ENCODE data around the gene MED15.
A peak's percentile ranks its signal among the peaks of the same experiment; 100 is the strongest.
"Not testable (repeated sequence)": the region's sequence is repeated elsewhere in the genome, so short reads cannot be mapped to it uniquely, and the experiment has no call there.

Gene MED15, protein sequence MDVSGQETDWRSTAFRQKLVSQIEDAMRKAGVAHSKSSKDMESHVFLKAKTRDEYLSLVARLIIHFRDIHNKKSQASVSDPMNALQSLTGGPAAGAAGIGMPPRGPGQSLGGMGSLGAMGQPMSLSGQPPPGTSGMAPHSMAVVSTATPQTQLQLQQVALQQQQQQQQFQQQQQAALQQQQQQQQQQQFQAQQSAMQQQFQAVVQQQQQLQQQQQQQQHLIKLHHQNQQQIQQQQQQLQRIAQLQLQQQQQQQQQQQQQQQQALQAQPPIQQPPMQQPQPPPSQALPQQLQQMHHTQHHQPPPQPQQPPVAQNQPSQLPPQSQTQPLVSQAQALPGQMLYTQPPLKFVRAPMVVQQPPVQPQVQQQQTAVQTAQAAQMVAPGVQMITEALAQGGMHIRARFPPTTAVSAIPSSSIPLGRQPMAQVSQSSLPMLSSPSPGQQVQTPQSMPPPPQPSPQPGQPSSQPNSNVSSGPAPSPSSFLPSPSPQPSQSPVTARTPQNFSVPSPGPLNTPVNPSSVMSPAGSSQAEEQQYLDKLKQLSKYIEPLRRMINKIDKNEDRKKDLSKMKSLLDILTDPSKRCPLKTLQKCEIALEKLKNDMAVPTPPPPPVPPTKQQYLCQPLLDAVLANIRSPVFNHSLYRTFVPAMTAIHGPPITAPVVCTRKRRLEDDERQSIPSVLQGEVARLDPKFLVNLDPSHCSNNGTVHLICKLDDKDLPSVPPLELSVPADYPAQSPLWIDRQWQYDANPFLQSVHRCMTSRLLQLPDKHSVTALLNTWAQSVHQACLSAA

DNA sequence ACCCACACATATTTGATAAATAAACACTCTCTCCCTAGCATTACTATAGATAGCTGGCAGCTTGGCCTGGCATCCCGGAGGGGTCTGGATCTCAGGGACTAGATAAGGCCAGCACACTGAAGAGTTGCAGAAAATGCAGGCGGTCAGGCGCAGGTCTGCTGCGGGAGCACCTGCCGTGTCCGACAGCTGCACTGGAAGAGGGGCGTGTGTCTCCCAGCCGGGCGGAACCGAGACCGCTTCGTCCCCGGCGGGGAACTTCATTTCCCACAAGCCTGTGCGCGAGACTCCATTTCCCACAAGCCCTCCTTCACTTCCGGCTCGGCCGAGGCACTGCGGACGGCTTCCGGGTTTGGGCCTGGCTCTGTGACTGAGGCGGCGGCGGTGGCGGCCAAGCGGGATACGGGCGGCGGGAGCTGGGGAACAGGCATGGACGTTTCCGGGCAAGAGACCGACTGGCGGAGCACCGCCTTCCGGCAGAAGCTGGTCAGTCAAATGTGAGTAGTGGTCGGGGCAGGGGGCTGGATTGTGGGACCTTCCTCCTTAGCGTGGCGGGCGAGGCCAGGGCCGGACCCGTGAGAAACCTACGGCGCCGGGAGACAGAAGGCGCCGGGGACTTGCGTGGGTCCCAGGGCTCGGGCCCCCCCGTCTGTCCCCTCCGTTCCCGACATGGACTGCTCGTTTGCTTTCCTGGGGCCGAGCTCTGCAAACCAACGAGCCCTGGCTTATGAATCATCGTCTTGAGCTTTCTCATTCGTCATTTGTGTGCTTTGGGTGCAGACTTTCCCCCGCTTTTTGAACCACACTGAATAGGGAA lies at the start of gene MED15:
Gene MED15, plus strand, starts transcription at position 358 of the 814 bp plus-strand sequence. Its CDS starts 69 bp downstream, at position 427.
- peak; percentile 97 for DNase-seq (ENCODE audit: low spot score)

DNA sequence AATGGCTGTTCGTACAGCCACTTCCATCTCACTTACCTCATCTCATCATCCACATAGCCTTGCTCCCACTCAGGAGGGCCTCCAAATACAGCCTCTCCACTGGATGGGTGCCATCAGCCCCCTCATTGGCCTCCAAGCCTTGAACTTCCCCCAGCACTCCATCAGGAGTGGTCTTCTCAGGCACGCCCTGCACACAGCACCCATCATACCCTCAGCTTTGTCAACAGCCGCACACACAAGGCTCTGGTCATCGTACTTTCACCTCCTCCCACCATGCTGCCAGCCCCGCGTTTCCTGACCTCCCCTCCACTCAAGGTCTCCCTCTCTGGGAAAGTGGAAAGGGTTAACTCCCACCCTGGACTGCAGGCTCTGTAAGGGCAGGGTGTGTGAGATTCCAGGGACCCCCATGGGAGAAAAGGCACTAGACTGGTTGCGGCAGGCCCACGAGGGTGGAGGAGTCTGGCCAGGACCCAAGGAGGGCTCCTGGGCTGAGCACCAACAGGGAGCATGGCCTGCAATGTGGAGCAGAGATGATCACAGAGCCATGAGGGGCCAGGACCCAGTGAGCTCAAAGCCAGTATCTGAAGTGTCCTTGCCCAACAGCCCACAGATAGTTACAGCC lies 48.8 kb upstream of the MED15 start:
- DNase-seq (ENCODE audit: low spot score), result no peak

DNA sequence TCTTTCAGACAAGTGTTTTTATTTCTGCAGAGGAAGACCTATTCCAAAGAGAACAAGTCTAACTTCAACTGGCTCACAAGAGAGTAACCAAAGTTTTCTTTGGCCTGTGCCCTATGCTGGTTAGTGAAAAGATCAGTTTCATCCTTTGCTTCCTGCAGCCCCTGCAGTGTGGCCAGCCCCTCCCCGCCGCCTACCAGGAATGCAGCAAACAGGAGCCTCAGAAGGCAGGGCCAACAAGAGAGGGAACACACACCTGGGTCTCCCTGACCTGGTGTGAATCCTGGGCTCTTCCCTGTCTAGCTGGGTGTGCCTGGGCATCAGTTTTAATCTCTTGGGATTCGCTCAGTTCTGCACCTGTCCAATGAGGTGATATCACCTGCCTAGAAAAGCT lies 48.3 kb upstream of the MED15 start:
- DNase-seq (ENCODE audit: low spot score), result no peak

DNA sequence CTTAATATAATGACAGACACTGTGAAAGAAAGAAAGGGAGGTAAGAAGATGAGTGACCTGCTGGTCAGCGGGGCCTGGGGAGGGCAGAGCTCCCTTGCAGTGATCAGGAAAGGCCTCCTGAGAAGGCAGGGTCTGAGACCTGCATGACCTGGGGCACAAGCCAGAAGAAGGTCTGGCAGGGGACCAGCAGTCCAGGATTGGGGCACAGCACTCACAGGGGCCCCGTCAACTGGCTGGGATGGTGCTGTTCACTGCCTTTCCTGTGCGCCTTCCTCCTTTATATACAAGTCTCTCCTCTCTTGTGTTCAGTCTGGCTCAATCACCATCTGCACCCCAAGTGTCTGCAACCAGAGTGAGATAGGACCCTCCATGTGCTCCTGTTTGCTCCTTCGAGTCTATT lies 47.5 kb upstream of the MED15 start:
- DNase-seq (ENCODE audit: low spot score), result no peak

DNA sequence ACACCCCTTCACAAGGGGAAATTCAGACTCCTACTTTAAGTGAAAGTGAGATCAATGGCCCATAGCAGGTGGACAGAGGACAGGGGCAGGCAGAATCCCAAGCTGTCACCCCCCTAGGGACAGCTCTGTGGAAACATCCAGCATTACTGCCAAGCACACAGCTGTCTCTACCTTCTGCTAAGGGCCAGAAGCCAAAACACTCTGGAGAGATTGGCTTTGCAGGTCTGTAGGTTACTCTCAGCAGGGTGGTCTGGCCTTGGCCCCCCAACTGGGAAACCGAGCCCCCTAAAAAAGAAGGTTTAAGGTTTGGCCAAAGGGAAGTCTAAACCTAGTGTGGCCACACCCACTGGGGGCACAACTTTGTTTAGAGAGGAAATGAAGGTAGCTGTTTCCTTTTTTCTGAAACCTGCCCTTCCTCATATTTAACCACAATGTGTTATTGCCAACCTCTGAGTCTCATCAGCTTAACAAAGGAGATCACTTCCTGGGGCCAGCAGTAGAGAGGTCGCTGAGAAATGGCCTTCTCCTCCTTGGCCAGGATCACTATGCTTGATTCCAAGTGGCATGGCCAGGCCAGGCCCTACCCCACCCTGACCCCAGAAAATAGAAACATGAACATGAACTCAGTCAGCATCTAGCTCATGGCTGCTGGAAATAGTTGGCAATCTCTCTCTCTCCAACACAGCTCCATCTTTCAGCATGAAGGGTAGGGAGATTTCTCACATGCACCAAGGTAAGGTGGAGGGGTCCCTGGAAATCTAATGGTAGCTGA lies 43.9 kb upstream of the MED15 start:
- peak; percentile 61 for DNase-seq (ENCODE audit: low spot score)

DNA sequence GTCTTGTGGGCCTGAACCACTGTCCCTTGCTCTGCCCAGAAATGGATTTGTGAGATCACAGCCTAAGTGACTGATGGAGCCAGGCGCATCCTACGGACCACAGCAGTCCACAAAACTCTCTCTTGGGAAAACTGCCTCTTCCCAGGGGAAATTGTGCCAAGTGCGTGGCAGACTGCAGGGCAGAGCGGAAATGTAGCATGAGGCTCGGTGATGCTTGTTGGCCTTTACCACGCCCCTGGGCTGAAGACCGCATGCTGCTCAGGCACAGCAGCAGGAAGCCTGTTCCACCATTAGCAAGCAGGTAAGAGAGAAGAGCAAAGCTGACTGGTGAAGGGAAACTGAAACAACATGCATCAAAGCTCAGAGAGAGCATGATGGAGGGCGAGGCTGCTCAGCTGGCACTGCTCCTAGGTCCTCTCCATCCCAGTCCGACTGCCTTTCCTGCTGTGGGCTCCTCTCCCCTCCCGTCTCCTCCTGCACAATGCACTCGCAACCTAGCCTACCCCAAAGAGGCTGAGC lies 43.3 kb upstream of the MED15 start:
- no peak for DNase-seq (ENCODE audit: low spot score)

DNA sequence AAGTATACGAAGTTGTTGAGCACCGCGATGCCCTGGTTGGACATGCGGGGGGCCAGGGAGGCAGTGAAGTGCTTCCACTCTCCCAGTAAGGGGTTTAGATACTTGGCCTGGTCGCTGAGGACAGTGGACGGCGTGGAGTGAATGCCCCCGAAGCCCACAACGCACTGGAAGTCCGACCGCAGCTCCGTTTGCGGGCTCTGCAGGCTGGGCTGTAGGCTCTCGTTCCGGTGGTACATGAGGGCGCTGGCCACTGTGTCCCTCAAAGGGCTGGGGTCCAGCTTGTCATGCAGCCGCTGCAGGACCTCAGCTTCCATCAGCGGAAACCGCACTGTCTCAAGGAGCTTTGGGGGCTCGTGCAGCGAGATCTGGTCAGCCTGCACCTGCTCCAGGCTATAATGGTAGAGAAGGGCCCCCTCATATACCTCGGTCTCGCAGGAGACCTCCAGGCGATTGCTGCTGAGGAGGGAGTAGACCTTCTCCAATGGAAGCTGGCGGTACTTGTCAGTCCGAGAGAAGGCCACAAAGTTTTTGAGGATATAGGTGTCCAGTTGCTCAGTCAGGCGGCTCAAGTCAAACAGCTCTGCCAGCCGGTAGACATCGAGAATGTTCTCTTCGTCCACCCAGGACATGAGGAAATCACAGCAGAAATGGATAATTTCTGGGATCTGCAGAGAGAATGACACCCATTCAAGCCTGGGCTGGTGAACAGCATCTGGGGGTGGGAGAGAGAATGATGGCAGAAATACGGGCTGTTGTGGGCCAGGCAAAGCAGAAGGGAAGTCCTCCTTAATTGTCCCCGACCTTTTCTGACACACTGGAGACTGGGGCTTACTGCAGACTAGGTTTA lies 42.3 kb upstream of the MED15 start:
- no peak for DNase-seq (ENCODE audit: low spot score)

DNA sequence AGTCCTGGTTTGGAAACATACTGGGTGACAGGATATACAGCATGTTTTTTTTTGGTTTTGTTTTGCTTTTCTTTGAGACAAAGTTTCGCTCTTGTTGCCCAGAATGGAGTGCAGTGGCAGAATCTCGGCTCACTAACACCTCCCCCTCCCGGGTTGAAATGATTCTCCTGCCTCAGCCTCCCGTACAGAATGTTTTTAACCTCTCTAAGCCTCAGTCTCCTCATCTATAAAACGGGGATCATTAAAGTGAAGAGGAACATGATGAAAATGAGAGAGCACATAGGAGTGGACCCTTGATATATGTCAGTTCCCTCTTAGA lies 41.7 kb upstream of the MED15 start:
- DNase-seq (ENCODE audit: low spot score), result no peak

DNA sequence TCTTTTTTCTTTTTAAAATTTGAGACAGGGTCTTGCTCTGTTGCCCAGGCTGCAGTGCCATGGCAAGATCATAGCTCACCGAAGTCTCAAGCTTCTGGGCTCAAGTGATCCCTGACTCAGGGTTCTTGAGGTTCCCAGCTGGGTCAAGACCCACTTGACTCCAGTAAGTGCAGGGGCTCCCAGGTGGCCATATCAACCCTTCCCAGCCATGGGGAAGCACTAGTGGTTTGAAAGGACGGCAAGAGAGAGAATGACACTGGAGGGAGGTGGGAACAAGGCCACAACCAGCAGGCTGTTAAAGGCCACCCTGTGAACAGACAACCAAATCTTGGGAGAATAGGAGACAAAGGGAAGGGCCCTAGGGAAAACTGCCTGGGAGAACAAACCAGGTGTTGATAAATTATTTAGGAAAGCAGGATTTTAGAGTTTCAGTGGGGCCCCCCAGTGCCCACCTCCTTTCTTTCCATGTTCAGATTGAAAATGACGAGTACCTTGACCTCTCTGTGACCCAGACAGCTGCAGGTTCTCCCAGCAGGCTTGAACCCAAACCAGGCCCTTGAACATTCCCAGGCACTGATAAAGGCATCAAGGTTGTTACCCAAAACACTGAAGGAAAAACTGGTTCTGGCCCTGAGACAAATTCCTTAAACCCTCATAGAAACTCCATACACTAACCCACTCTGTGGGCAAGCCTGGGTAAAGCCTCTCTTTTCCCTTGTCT lies 40.6 kb upstream of the MED15 start:
- DNase-seq (ENCODE audit: low spot score), result no peak

DNA sequence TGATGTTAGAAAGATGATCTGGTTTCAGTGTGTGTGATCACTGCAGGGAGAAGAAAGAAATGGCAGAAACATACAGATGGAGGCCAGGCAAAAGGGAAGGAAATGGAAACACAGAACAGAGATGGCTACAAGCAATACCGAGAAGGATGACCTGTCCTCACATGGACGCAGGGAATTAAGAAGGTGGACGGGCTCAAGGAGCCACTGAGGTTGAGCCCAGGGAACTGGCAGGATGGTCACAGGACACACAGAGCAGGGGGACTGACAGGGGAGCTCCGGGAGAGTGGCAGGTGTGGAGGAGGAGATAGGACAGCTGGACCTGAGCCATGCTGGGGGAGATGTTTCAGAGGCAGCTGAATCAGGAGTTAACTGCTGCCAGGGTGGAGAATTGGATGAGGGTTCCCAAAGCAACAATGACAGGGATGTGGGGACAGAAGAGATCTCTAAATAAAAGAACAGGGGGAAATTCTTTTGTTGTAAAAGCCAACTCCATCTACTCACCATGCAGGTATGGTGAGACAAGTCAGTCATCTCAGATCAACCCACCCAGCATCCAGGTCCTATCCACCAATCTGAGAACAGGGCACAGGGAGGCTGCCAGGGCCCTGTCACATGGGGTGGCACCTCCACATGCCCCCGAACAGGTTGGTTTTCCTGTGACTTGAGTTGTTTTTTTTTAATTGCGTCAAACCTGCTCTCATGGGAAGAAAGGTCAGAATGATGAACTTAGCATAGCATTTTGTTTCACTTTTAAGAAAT lies 38.1 kb upstream of the MED15 start:
- no peak for DNase-seq (ENCODE audit: low spot score)

DNA sequence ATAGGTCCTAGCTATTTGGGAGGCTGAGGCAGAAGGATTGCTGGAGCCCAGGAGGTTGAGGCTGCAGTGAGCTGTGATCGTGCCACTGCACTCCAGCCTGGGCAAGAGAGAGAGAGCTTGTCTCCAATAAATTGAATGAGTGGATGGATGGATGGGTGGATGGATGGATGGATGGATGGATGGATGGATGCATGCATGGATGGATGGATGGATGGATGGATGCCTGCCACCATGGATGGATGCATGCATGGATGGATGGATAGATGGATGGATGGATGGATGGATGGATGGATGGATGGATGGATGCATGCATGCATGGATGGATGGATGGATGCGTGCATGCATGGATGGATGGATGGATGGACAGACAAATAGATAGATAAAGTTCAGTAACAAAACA lies 36.9 kb upstream of the MED15 start:
- DNase-seq (ENCODE audit: low spot score), result not testable (repeated sequence)

DNA sequence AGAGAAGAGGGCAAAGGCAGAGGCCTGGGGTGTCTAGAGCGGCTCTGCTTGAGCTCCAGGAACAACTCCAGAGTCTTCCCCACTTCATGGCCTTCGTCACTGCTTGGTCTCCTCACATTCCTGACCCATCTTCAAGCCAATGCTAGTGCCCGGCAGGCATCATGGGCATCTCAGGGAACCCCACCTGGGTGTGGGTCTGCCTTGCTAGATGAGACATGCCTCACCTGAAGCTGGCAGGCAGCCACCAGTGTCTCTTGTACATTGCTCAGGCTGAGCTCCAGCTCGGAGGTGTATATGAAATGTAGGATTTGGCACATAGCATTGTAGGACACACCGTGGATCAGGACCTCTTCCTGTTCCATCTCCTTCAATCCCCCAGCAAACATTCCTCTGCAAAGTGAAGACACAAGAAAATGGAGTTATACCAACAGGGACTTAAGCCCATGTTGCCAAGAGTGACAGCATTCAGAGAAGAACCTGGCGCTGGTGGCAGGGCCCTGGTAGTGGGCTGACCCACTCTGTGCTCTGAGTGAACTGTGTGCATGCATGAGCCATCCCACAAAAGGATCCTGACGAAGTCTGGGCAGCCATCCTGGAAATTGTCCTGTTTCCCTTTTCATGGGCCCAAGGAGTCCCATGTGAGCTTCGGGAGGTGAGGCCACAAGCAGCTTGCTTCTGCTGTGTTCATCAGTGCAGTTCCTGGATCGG lies 36.1 kb upstream of the MED15 start:
- DNase-seq (ENCODE audit: low spot score), result no peak

DNA sequence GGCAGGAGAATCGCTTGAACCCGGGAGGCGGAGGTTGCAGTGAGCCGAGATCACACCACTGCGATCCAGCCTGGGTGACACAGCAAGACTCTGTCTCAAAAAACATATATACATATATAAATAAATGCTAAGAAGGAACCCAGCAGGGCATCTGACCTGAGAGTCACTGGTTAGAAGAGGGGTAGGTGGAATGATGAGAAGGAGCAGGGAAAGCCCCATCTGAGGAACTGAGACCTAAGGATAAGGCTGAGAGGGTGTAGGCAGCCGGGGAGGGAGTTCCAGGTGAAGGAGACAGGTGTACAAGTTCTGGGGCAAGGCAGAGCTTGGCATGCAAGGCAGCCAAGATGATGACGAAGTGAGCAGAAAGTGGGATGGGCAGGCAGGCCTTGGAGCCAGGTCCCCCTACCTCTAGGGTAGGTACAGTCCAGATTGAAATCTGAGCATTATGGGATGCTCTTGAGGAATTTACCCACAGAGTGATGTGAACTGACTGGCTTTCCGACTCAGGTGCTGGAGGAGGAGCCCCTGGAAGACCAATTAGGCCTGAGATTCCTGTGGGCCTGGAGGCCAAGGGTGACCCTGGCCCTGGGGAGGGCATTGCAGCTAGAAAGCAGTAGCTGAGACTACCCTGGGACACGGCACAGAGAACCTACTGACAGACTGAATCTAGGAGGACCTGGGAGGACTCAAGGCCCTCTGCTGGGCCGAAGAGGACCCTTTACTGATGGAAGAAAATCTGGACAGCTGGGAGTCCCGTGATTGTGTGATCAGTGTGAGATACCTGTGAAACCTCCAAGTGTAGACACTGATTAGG lies 34.6 kb upstream of the MED15 start:
- DNase-seq (ENCODE audit: low spot score), result no peak

DNA sequence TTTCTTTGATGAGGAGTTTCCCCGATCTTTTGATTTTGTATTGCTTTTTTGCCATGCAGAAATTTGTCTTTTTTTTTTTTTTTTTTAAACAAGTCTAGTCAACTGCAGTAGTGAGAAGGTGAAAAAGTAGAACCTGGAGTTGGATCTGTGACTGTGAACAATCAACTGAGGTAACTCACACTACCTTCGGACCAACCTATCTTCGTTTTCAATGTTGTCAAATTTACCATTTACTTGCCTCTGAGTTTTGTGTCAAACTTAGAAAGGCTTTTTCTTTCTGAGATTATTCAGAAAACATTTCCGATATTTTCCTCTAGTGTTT lies 32.3 kb upstream of the MED15 start:
- no peak for DNase-seq (ENCODE audit: low spot score)

DNA sequence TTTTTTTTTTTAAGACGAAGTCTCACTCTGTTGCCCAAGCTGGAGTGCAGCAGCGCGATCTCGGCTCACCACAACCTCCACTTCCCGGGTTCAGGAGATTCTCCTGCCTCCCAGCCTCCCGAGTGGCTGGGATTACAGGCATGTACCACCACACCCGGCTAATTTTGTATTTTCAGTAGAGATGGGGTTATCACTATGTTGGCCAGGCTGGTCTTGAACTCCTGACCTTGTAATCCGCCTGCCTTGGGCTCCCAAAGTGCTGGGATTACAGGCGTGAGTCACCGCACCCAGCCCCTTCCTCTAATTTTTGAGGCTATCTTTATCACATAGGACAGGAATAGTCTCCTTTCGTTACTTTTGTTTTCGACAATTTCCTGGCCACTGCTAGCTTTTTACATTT lies 31.8 kb upstream of the MED15 start:
- DNase-seq (ENCODE audit: low spot score), result not testable (repeated sequence)

DNA sequence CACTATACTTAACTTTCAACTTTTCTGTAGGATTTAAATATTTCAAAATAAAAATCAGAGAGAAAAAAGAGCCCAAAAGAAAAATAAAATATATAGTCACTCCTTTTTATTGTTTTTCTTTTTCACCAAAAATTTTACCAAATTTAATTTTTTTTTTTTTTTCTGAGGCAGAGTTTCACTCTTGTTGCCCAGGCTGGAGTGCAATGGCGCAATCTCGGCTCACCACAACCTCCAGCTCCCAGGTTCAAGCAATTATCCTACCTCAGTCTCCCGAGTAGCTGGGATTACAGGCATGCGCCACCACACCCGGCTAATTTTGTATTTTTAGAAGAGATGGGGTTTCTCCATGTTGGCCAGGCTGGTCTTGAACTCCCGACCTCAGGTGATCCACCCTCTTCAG lies 29.4 kb upstream of the MED15 start:
- not testable (repeated sequence) for DNase-seq (ENCODE audit: low spot score)

DNA sequence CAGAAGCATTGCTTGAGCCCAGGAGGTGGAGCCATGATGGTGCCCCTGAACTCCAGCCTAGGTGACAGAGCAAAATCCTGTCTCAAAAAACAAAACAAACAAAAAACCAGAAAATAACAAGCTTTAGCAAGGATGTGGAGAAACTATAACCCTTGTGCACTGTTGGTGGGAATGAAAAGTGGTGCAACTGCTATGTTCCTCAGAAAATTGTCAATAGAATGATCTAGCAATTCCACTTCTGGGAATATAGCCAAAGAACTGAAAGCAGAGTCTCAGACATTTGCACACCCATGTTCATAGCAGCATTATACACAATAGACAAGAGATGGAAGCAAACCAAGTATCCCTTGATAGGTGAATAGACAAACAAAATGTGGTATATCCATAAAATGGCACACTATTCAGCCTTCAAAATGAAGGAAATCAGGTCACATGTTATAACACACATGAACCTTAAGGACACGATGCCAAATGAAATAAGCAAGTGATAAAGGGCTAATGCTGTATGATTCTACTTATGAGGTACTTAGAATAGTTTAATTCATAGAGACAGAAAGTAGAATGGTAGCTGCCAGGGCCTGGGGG lies 27.7 kb upstream of the MED15 start:
- DNase-seq (ENCODE audit: low spot score), result no peak

Data from NAMALWA (cell line).